ENCODE data around the gene PLIN1. TPM values are rescaled to one million over a fixed set of nuclear protein-coding genes. Genes with fewer than 3 reads are reported as not detected.

Gene PLIN1
- total and polyA plus RNA-seq, 2 donors (not counting 1 experiment from before 2014, with no cell fraction given) = 0.02 to 0.50 TPM

DNA sequence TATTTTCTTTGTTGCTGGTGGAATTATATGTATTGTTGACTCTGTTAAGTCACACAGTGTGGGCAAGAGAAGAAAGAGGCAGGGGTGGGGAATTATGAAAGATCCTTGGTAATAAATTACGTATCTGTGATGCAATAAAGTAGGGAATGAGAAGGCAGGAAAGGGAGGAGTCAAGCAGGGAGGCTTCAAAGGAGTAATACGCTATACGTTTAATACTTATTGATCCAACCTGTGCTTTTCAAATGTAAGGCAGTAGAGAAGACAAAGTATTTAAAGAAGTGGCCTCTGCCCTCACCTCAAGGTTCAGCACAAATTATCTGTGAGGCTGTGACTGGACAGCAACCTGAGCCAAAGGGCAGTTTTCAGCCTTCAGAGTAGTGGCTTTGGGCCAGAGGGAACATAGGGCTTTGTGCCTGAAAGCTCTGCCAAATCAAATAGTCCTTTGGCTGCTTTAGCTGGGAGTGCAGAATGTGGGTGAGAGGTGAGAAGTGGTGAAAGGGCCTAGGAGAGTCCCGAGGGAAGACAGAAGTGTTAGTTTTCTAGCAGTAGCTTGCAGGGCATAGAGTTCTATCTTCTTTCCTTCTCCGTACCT is 1.2 kb upstream of the PLIN1 start:
- no peaks in the 10 kb centered on the region for H3K79me2 ChIP-seq (ENCODE audit: control insufficient read depth, insufficient read depth, low read length)
- H3K36me3 ChIP-seq (ENCODE audit: control insufficient read depth, insufficient read depth, low read length) = no peaks in the 10 kb centered on the region
- no peak overlapping the region for H2AFZ ChIP-seq (ENCODE audit: low read length)
- peak overlapping the region; percentile 15 for H3K4me2 ChIP-seq (ENCODE audit: extremely low read depth, insufficient read depth, low read length)
- no peaks in the 10 kb centered on the region for H3K9me3 ChIP-seq (ENCODE audit: control insufficient read depth, insufficient read depth, low read depth, low read length)
- H3K27ac ChIP-seq (ENCODE audit: insufficient read depth, low read length) = no peak overlapping the region
- TF ChIP-seq, protein P1, sequence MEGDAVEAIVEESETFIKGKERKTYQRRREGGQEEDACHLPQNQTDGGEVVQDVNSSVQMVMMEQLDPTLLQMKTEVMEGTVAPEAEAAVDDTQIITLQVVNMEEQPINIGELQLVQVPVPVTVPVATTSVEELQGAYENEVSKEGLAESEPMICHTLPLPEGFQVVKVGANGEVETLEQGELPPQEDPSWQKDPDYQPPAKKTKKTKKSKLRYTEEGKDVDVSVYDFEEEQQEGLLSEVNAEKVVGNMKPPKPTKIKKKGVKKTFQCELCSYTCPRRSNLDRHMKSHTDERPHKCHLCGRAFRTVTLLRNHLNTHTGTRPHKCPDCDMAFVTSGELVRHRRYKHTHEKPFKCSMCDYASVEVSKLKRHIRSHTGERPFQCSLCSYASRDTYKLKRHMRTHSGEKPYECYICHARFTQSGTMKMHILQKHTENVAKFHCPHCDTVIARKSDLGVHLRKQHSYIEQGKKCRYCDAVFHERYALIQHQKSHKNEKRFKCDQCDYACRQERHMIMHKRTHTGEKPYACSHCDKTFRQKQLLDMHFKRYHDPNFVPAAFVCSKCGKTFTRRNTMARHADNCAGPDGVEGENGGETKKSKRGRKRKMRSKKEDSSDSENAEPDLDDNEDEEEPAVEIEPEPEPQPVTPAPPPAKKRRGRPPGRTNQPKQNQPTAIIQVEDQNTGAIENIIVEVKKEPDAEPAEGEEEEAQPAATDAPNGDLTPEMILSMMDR (conservative IDR thresholded peaks at IDR 0.05 in 1 of 2, IDR thresholded peaks at IDR 0.05 in 1 of 2; ENCODE audit: low read depth in 1 of 2, low read length in 2 of 2) = no peak
- no peak for TF ChIP-seq EZH2 (IDR thresholded peaks at IDR 0.05; ENCODE audit: low read length, missing control alignments)
- peak; percentile 69 to 97 for DNase-seq (ENCODE audit: low read depth in 2 of 2)
- no peaks in the 10 kb centered on the region for H4K20me1 ChIP-seq (ENCODE audit: control insufficient read depth, extremely low read depth, insufficient read depth, low read length)
- H3K4me3 ChIP-seq (replicated peaks in 1 of 4; ENCODE audit: control extremely low read depth in 1 of 4, insufficient read depth in 1 of 4, low read depth in 3 of 4, low read length in 4 of 4) = no peak overlapping the region
- no peak overlapping the region for H3K9ac ChIP-seq (ENCODE audit: insufficient read depth, low read length)
- no peaks in the 10 kb centered on the region for H3K27me3 ChIP-seq (ENCODE audit: control insufficient read depth, insufficient read depth, low read length)
- no peaks in the 10 kb centered on the region for H3K4me1 ChIP-seq (ENCODE audit: control insufficient read depth, extremely low read depth, insufficient read depth, low read length)

DNA sequence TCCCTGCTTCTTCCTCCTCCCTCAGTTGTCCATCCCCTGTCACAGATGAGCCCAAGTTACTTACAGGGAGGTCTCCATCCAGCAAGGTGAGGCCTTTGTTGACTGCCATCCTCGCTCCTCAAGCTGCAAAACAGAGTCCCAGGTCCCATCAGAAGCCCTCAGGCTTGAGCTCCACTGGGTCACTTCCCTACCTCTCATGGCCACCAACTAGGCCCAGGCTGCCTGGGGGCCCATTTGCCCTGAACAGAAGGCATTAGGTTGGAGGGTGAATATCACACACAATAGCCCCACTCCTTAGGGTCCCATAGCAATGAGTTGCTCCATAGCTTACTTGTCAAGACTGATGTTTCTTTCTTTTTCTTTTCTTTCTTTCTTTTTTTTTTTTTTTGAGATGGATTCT is 1.8 kb downstream of the PLIN1 start:
- DNase-seq (ENCODE audit: low read depth in 2 of 2) = no peak

DNA sequence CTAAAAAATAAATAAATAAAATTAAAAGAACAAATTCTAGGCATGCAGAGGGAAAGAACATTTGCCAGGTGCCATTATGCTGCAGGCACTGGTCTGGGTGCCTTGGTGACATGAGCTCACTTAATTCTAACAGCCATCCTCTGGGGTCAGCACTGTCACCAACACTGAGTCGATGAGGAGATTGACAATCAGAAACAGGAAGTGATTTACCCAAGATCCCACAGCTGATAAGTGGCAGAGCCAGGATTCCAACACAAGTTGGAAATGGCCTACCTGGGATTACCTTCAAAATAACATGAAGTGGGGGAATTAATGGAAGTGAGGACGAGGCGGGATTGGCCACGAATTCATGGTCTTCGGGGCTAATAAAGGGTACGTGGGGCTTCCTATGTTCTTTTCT is 3.6 kb downstream of the PLIN1 start:
- Histone ChIP-seq H3K4me1 (ENCODE audit: control insufficient read depth, extremely low read depth, insufficient read depth, low read length) (no peaks in the 10 kb centered on the region), H3K27me3 (ENCODE audit: control insufficient read depth, insufficient read depth, low read length) (no peaks in the 10 kb centered on the region)
- TF ChIP-seq EZH2 (IDR thresholded peaks at IDR 0.05; ENCODE audit: low read length, missing control alignments) = no peak
- TF ChIP-seq, protein P1 (conservative IDR thresholded peaks at IDR 0.05 in 1 of 2, IDR thresholded peaks at IDR 0.05 in 1 of 2; ENCODE audit: low read depth in 1 of 2, low read length in 2 of 2) = no peak

More for the DNA sequence above, 1.8 kb downstream of the PLIN1 start:
- Histone ChIP-seq H3K9me3 (ENCODE audit: control insufficient read depth, insufficient read depth, low read depth, low read length) (no peaks in the 10 kb centered on the region), H2AFZ (ENCODE audit: low read length) (no peak overlapping the region), H3K27me3 (ENCODE audit: control insufficient read depth, insufficient read depth, low read length) (no peaks in the 10 kb centered on the region), H4K20me1 (ENCODE audit: control insufficient read depth, extremely low read depth, insufficient read depth, low read length) (no peaks in the 10 kb centered on the region), H3K36me3 (ENCODE audit: control insufficient read depth, insufficient read depth, low read length) (no peaks in the 10 kb centered on the region), H3K4me2 (ENCODE audit: extremely low read depth, insufficient read depth, low read length) (no peak overlapping the region), H3K4me1 (ENCODE audit: control insufficient read depth, extremely low read depth, insufficient read depth, low read length) (no peaks in the 10 kb centered on the region), H3K4me3 (replicated peaks in 1 of 4; ENCODE audit: control extremely low read depth in 1 of 4, insufficient read depth in 1 of 4, low read depth in 3 of 4, low read length in 4 of 4) (no peak overlapping the region), H3K79me2 (ENCODE audit: control insufficient read depth, insufficient read depth, low read length) (no peaks in the 10 kb centered on the region), H3K27ac (ENCODE audit: insufficient read depth, low read length) (no peak overlapping the region), H3K9ac (ENCODE audit: insufficient read depth, low read length) (no peak overlapping the region)
- TF ChIP-seq, protein P1 (conservative IDR thresholded peaks at IDR 0.05 in 1 of 2, IDR thresholded peaks at IDR 0.05 in 1 of 2; ENCODE audit: low read depth in 1 of 2, low read length in 2 of 2) = no peak
- no peak for TF ChIP-seq EZH2 (IDR thresholded peaks at IDR 0.05; ENCODE audit: low read length, missing control alignments)

More for the DNA sequence above, 3.6 kb downstream of the PLIN1 start:
- Histone ChIP-seq H4K20me1 (ENCODE audit: control insufficient read depth, extremely low read depth, insufficient read depth, low read length) (no peaks in the 10 kb centered on the region), H3K4me2 (ENCODE audit: extremely low read depth, insufficient read depth, low read length) (no peak overlapping the region), H3K9ac (ENCODE audit: insufficient read depth, low read length) (no peak overlapping the region), H3K79me2 (ENCODE audit: control insufficient read depth, insufficient read depth, low read length) (no peaks in the 10 kb centered on the region), H3K9me3 (ENCODE audit: control insufficient read depth, insufficient read depth, low read depth, low read length) (no peaks in the 10 kb centered on the region), H3K4me3 (replicated peaks in 1 of 4; ENCODE audit: control extremely low read depth in 1 of 4, insufficient read depth in 1 of 4, low read depth in 3 of 4, low read length in 4 of 4) (no peak overlapping the region), H2AFZ (ENCODE audit: low read length) (no peak overlapping the region), H3K36me3 (ENCODE audit: control insufficient read depth, insufficient read depth, low read length) (no peaks in the 10 kb centered on the region), H3K27ac (ENCODE audit: insufficient read depth, low read length) (no peak overlapping the region)
- DNase-seq (ENCODE audit: low read depth in 2 of 2) = no peak
